Measurements from ENCODE around the gene SLC45A2. TPM values are rescaled to one million over a fixed set of nuclear protein-coding genes. Genes with fewer than 3 reads are reported as not detected.

The SLC45A2 gene
- total RNA-seq, 1 experiment from 2014 or later, result 0.28 TPM

DNA sequence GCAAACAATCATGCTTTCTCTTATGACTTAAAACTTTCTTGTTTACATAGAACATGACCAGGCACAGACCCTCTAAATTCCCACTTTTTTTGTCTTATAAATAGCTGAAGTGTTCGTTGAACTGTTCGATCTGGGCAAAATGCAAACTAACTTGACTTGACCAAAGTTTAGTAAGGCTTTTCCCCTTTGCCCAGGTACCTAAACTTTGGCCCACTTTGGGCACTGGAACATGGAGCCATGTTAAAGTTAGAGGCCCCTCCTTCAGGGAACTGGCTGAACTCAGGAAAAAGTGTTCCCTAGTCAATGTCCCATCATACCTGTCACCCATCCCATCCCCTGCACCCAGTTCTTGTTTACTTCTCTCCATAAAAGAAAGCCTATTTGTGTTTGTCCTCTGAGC, 32.8 kb upstream of the SLC45A2 start:
- no TSS peak for BruUV-seq (replicated peaks)
- intact Hi-C loops (cut with micrococcal nuclease; ENCODE audit: unreplicated experiment), result loop anchor here (5.0 kb wide), 1 partner anchor 885 kb away; no protein-coding TSS in a partner anchor
- ChIA-PET CTCF (no interaction called here), POLR2A (ENCODE audit: low non-redundant PET) (no interaction called here)
- DNase-seq (ENCODE audit: low spot score), result no peak
- no peaks in the 10 kb centered on the region for H3K36me3 ChIP-seq (ENCODE audit: insufficient read depth, low read length, poor library complexity, severe bottlenecking)
- H3K4me3 ChIP-seq (ENCODE audit: low read depth, low read length, poor library complexity, severe bottlenecking), result no peak overlapping the region
- no peak overlapping the region for H3K27ac ChIP-seq (ENCODE audit: low read depth, low read length, poor library complexity, severe bottlenecking)
- H3K9me3 ChIP-seq (ENCODE audit: low read depth, low read length, poor library complexity, severe bottlenecking), result no peaks in the 10 kb centered on the region
- H3K4me1 ChIP-seq (ENCODE audit: insufficient read depth, low read length, poor library complexity, severe bottlenecking), result no peaks in the 10 kb centered on the region
- H3K27me3 ChIP-seq (replicated peaks; ENCODE audit: insufficient read depth, low read depth, low read length, poor library complexity), result no peaks in the 10 kb centered on the region
- TF ChIP-seq EZH2 (IDR thresholded peaks at IDR 0.05; ENCODE audit: borderline replicate concordance, low read depth, low read length, poor library complexity, severe bottlenecking), result no peak

DNA sequence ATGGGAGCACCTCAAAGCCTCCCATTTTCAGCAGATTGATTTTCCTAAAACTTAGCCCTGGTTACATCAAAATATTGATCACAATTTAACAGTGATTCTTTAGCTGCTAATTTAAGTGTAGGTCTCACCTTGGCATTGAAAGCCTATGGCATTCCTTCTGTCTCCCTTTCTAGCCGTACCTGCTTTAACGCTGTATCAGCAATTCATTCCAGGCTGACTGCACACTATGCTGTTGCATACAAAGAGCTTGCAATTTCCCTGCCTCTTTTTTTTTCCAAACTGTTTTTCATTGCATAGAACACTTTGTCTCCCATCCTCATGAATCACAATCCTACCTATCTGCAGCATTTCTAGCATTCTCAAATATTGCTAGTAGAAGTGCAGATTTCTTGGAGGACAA, 32.3 kb upstream of the SLC45A2 start:
- Histone ChIP-seq H3K4me1 (ENCODE audit: insufficient read depth, low read length, poor library complexity, severe bottlenecking) (no peaks in the 10 kb centered on the region), H3K27ac (ENCODE audit: low read depth, low read length, poor library complexity, severe bottlenecking) (no peak overlapping the region), H3K9me3 (ENCODE audit: low read depth, low read length, poor library complexity, severe bottlenecking) (no peaks in the 10 kb centered on the region), H3K4me3 (ENCODE audit: low read depth, low read length, poor library complexity, severe bottlenecking) (no peak overlapping the region), H3K36me3 (ENCODE audit: insufficient read depth, low read length, poor library complexity, severe bottlenecking) (no peaks in the 10 kb centered on the region), H3K27me3 (replicated peaks; ENCODE audit: insufficient read depth, low read depth, low read length, poor library complexity) (no peaks in the 10 kb centered on the region)
- ChIA-PET CTCF (no interaction called here), POLR2A (ENCODE audit: low non-redundant PET) (no interaction called here)
- no TSS peak for BruUV-seq (replicated peaks)
- DNase-seq (ENCODE audit: low spot score), result no peak
- no peak for TF ChIP-seq EZH2 (IDR thresholded peaks at IDR 0.05; ENCODE audit: borderline replicate concordance, low read depth, low read length, poor library complexity, severe bottlenecking)
- TF ChIP-seq, protein P1, sequence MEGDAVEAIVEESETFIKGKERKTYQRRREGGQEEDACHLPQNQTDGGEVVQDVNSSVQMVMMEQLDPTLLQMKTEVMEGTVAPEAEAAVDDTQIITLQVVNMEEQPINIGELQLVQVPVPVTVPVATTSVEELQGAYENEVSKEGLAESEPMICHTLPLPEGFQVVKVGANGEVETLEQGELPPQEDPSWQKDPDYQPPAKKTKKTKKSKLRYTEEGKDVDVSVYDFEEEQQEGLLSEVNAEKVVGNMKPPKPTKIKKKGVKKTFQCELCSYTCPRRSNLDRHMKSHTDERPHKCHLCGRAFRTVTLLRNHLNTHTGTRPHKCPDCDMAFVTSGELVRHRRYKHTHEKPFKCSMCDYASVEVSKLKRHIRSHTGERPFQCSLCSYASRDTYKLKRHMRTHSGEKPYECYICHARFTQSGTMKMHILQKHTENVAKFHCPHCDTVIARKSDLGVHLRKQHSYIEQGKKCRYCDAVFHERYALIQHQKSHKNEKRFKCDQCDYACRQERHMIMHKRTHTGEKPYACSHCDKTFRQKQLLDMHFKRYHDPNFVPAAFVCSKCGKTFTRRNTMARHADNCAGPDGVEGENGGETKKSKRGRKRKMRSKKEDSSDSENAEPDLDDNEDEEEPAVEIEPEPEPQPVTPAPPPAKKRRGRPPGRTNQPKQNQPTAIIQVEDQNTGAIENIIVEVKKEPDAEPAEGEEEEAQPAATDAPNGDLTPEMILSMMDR (conservative IDR thresholded peaks at IDR 0.05; ENCODE audit: low read depth, low read length), result no peak
- intact Hi-C loops (cut with micrococcal nuclease; ENCODE audit: unreplicated experiment), result loop anchor here (5.0 kb wide), 1 partner anchor 886 kb away; no protein-coding TSS in a partner anchor

DNA sequence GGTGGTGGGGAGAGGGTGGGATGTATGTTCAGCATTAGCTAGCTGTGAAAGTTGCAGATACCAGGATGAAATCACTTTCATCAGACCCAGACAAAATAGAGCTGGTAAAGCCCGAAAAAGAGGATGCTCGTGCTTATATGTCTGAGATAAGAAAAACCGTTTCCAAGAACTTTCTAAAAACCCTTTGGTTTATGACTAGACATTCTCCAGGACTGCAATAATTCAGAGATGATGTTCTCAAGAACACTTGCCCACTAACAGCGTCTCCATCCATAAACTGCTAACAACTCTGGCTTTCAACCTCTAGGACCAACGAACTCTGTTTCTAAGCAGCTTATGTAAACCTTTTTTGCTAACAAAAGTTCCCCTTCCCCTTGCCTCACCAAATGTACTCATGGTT, 31.7 kb upstream of the SLC45A2 start:
- CTCF ChIA-PET, result no interaction called here
- Histone ChIP-seq H3K4me1 (ENCODE audit: insufficient read depth, low read length, poor library complexity, severe bottlenecking) (no peaks in the 10 kb centered on the region), H3K27ac (ENCODE audit: low read depth, low read length, poor library complexity, severe bottlenecking) (no peak overlapping the region), H3K27me3 (replicated peaks; ENCODE audit: insufficient read depth, low read depth, low read length, poor library complexity) (no peaks in the 10 kb centered on the region), H3K9me3 (ENCODE audit: low read depth, low read length, poor library complexity, severe bottlenecking) (no peaks in the 10 kb centered on the region), H3K4me3 (ENCODE audit: low read depth, low read length, poor library complexity, severe bottlenecking) (no peak overlapping the region), H3K36me3 (ENCODE audit: insufficient read depth, low read length, poor library complexity, severe bottlenecking) (no peaks in the 10 kb centered on the region)
- no peak for DNase-seq (ENCODE audit: low spot score)
- no TSS peak for BruUV-seq (replicated peaks)
- POLR2A ChIA-PET (ENCODE audit: low non-redundant PET), result no interaction called here
- TF ChIP-seq EZH2 (IDR thresholded peaks at IDR 0.05; ENCODE audit: borderline replicate concordance, low read depth, low read length, poor library complexity, severe bottlenecking), result no peak
- TF ChIP-seq, protein P1 (conservative IDR thresholded peaks at IDR 0.05; ENCODE audit: low read depth, low read length), result no peak
- intact Hi-C loops (cut with micrococcal nuclease; ENCODE audit: unreplicated experiment), result loop anchor here (5.0 kb wide), 1 partner anchor 886 kb away; no protein-coding TSS in a partner anchor

DNA sequence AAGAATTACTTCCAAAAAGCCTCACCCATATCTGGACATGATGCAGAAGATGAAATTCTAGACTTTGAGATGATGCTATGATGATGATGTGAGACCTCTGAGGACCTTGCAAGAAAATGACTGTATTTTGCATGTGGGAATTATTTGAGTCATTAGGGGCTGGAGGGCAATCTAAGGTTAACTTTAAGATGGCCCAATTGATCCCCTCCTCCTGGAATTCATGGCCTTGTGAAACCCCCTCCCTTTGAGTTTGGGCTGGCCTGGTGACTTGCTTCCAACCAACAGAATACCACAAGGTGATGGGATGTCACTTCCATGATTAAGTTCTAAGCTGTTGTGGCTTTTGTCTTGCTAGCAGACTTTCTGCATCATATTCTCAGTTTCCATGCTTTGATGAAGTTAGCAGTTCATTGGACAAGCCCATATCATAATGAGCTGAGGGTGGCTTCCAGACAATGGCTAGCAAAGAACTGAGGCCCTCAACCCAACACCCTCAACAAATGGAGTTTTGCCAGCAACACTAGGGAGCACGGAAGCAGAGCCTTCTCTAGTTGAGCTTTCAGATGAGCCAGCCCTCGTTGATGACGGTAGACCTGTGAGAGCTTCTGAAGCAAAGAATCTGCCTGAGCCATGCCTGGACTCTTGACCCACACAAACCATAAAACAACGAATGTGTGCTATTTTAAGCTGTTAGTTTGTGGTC, 30.8 kb upstream of the SLC45A2 start:
- H3K4me1 ChIP-seq (ENCODE audit: insufficient read depth, low read length, poor library complexity, severe bottlenecking), result no peaks in the 10 kb centered on the region
- intact Hi-C loops (cut with micrococcal nuclease; ENCODE audit: unreplicated experiment), result loop anchor here (5.0 kb wide), 1 partner anchor 887 kb away; no protein-coding TSS in a partner anchor
- H3K27me3 ChIP-seq (replicated peaks; ENCODE audit: insufficient read depth, low read depth, low read length, poor library complexity), result no peaks in the 10 kb centered on the region
- no peak for DNase-seq (ENCODE audit: low spot score)
- BruUV-seq (replicated peaks), result no TSS peak
- H3K9me3 ChIP-seq (ENCODE audit: low read depth, low read length, poor library complexity, severe bottlenecking), result no peaks in the 10 kb centered on the region
- no peak overlapping the region for H3K27ac ChIP-seq (ENCODE audit: low read depth, low read length, poor library complexity, severe bottlenecking)
- ChIA-PET POLR2A (ENCODE audit: low non-redundant PET) (no interaction called here), CTCF (no interaction called here)
- no peaks in the 10 kb centered on the region for H3K36me3 ChIP-seq (ENCODE audit: insufficient read depth, low read length, poor library complexity, severe bottlenecking)
- TF ChIP-seq EZH2 (IDR thresholded peaks at IDR 0.05; ENCODE audit: borderline replicate concordance, low read depth, low read length, poor library complexity, severe bottlenecking), result no peak
- TF ChIP-seq, protein P1 (conservative IDR thresholded peaks at IDR 0.05; ENCODE audit: low read depth, low read length), result no peak
- H3K4me3 ChIP-seq (ENCODE audit: low read depth, low read length, poor library complexity, severe bottlenecking), result no peak overlapping the region

Data from A673 (cell line).